Memory B cell (primary cell): Measurements from ENCODE around the gene TRMT1.

Experiments used
- ATAC-seq: fragments of 150-1000 bp; cut with Tn5 transposase; 2 replicates; pipeline ENCODE4 v1.10.0; 2021; ENCODE audit warnings: low read depth, mild to moderate bottlenecking, moderate library complexity
- DNase-seq, 2 donors: peaks; one replicate each; pipeline ENCODE4 v3.0.0; 2022; ENCODE audit warnings: low spot score in 2 of 2
- H3K27ac Mint-ChIP-seq: one replicate; pipeline ENCODE4 v1.8.0; 2022; ENCODE audit warnings: mild to moderate bottlenecking, moderate library complexity, mixed read lengths
- H3K27me3 Mint-ChIP-seq: one replicate; pipeline ENCODE4 v1.8.0; 2022; ENCODE audit warnings: mixed read lengths
- H3K36me3 Mint-ChIP-seq: one replicate; pipeline ENCODE4 v1.8.0; 2022; ENCODE audit warnings: mild to moderate bottlenecking, mixed read lengths
- H3K4me1 Mint-ChIP-seq: one replicate; pipeline ENCODE4 v1.8.0; 2022; ENCODE audit warnings: mixed read lengths
- H3K4me3 Mint-ChIP-seq: one replicate; pipeline ENCODE4 v1.8.0; 2022; ENCODE audit warnings: mild to moderate bottlenecking, moderate library complexity, mixed read lengths
- H3K9me3 Mint-ChIP-seq: one replicate; pipeline ENCODE4 v1.8.0; 2022; ENCODE audit warnings: mixed read lengths

Gene TRMT1

GRCh38 chr19:13074378-13074777 is 42.2 kb downstream of the TRMT1 start:
- Mint-ChIP-seq H3K4me3 (no peak overlapping the region), H3K36me3 (no peaks in the 10 kb centered on the region), H3K27ac (no peak overlapping the region), H3K4me1 (no peaks in the 10 kb centered on the region), H3K27me3 (peaks cover 8% of the 10 kb centered on the region), H3K9me3 (no peaks in the 10 kb centered on the region)
- DNase-seq: no peak
- ATAC-seq: no peak

- H3K27me3 Mint-ChIP-seq: peaks cover 8% of the 10 kb centered on the region
- H3K9me3 Mint-ChIP-seq: no peaks in the 10 kb centered on the region
- no peaks in the 10 kb centered on the region for H3K36me3 Mint-ChIP-seq
- no peak overlapping the region for H3K27ac Mint-ChIP-seq
- H3K4me1 Mint-ChIP-seq: no peaks in the 10 kb centered on the region
- no peak for ATAC-seq
- no peak for DNase-seq
- H3K4me3 Mint-ChIP-seq: no peak overlapping the region
Measured at GRCh38 chr19:13073263-13073662, 43.3 kb downstream of the TRMT1 start.

- no peak overlapping the region for H3K4me3 Mint-ChIP-seq
- no peaks in the 10 kb centered on the region for H3K4me1 Mint-ChIP-seq
- ATAC-seq: no peak
Measured at GRCh38 chr19:13072188-13072908, 44.2 kb downstream of the TRMT1 start.

GRCh38 chr19:13071444-13072187 is 44.9 kb downstream of the TRMT1 start:
- ATAC-seq: no peak
- Mint-ChIP-seq H3K36me3 (no peaks in the 10 kb centered on the region), H3K27me3 (peaks cover 8% of the 10 kb centered on the region)

More at GRCh38 chr19:13072188-13072908, 44.2 kb downstream of the TRMT1 start:
- no peaks in the 10 kb centered on the region for H3K9me3 Mint-ChIP-seq
- no peak overlapping the region for H3K27ac Mint-ChIP-seq
- DNase-seq: no peak
- peaks cover 10% of the 10 kb centered on the region for H3K27me3 Mint-ChIP-seq
- no peaks in the 10 kb centered on the region for H3K36me3 Mint-ChIP-seq

GRCh38 chr19:13070425-13071140 is 46.0 kb downstream of the TRMT1 start:
- DNase-seq (no peak), ATAC-seq (no peak)
- no peaks in the 10 kb centered on the region for H3K4me1 Mint-ChIP-seq
- H3K27ac Mint-ChIP-seq: no peak overlapping the region
- H3K9me3 Mint-ChIP-seq: no peaks in the 10 kb centered on the region
- no peaks in the 10 kb centered on the region for H3K36me3 Mint-ChIP-seq
- H3K27me3 Mint-ChIP-seq: peaks cover 8% of the 10 kb centered on the region
- no peak overlapping the region for H3K4me3 Mint-ChIP-seq

More at GRCh38 chr19:13071444-13072187, 44.9 kb downstream of the TRMT1 start:
- Mint-ChIP-seq H3K4me3 (no peak overlapping the region), H3K27ac (no peak overlapping the region), H3K4me1 (no peaks in the 10 kb centered on the region), H3K9me3 (no peaks in the 10 kb centered on the region)
- DNase-seq: no peak

- no peaks in the 10 kb centered on the region for H3K4me1 Mint-ChIP-seq
- H3K9me3 Mint-ChIP-seq: no peaks in the 10 kb centered on the region
- H3K36me3 Mint-ChIP-seq: no peaks in the 10 kb centered on the region
- peaks cover 8% of the 10 kb centered on the region for H3K27me3 Mint-ChIP-seq
- ATAC-seq (no peak), DNase-seq (no peak)
- no peak overlapping the region for H3K27ac Mint-ChIP-seq
- H3K4me3 Mint-ChIP-seq: no peak overlapping the region
Measured at GRCh38 chr19:13069415-13070359, 46.9 kb downstream of the TRMT1 start.

- Mint-ChIP-seq H3K27me3 (peaks cover 3% of the 10 kb centered on the region), H3K36me3 (no peaks in the 10 kb centered on the region), H3K4me3 (no peak overlapping the region), H3K9me3 (no peaks in the 10 kb centered on the region), H3K4me1 (no peaks in the 10 kb centered on the region), H3K27ac (no peak overlapping the region)
- no peak for ATAC-seq
- DNase-seq: no peak
Measured at GRCh38 chr19:13068085-13068846, 48.3 kb downstream of the TRMT1 start.

- no peaks in the 10 kb centered on the region for H3K36me3 Mint-ChIP-seq
- no peak overlapping the region for H3K4me3 Mint-ChIP-seq
- ATAC-seq: no peak
- no peak for DNase-seq
- H3K4me1 Mint-ChIP-seq: no peaks in the 10 kb centered on the region
- H3K27me3 Mint-ChIP-seq: peaks cover 3% of the 10 kb centered on the region
- no peak overlapping the region for H3K27ac Mint-ChIP-seq
- no peaks in the 10 kb centered on the region for H3K9me3 Mint-ChIP-seq
Measured at GRCh38 chr19:13066933-13067807, 49.4 kb downstream of the TRMT1 start.

- H3K27me3 Mint-ChIP-seq: peaks cover 3% of the 10 kb centered on the region
Measured at GRCh38 chr19:13066226-13066625, 50.3 kb downstream of the TRMT1 start.

GRCh38 chr19:13064092-13064489 is 52.4 kb downstream of the TRMT1 start:
- no peak for DNase-seq
- Mint-ChIP-seq H3K27ac (no peak overlapping the region), H3K4me1 (peaks cover 3% of the 10 kb centered on the region), H3K36me3 (no peaks in the 10 kb centered on the region), H3K27me3 (peaks cover 5% of the 10 kb centered on the region), H3K4me3 (no peak overlapping the region), H3K9me3 (no peaks in the 10 kb centered on the region)
- no peak for ATAC-seq

More at GRCh38 chr19:13066226-13066625, 50.3 kb downstream of the TRMT1 start:
- Mint-ChIP-seq H3K4me1 (peaks cover 3% of the 10 kb centered on the region), H3K27ac (no peak overlapping the region), H3K9me3 (no peaks in the 10 kb centered on the region), H3K4me3 (no peak overlapping the region), H3K36me3 (no peaks in the 10 kb centered on the region)
- ATAC-seq (no peak), DNase-seq (no peak)

- Mint-ChIP-seq H3K4me3 (no peak overlapping the region), H3K27me3 (peaks cover 7% of the 10 kb centered on the region), H3K27ac (no peak overlapping the region), H3K36me3 (no peaks in the 10 kb centered on the region), H3K4me1 (peaks cover 3% of the 10 kb centered on the region), H3K9me3 (no peaks in the 10 kb centered on the region)
- ATAC-seq (no peak), DNase-seq (no peak)
Measured at GRCh38 chr19:13063461-13064091, 53.0 kb downstream of the TRMT1 start.

- no peak overlapping the region for H3K27ac Mint-ChIP-seq
- no peak for DNase-seq
- peaks cover 3% of the 10 kb centered on the region for H3K4me1 Mint-ChIP-seq
- H3K9me3 Mint-ChIP-seq: no peaks in the 10 kb centered on the region
- H3K36me3 Mint-ChIP-seq: no peaks in the 10 kb centered on the region
- no peak for ATAC-seq
- H3K4me3 Mint-ChIP-seq: no peak overlapping the region
- peaks cover 5% of the 10 kb centered on the region for H3K27me3 Mint-ChIP-seq
Measured at GRCh38 chr19:13062317-13062716, 54.2 kb downstream of the TRMT1 start.
